Transverse colon (tissue), 4 donors: Measurements from ENCODE around the gene ANP32E. TPM values are rescaled to one million over a fixed set of nuclear protein-coding genes. Genes with fewer than 3 reads are reported as not detected.

Experiments used
- DNase-seq: peaks from one replicate; pipeline ENCODE4 v3.0.0-alpha.2; 2019
- H3K27ac ChIP-seq, 4 donors: fragments of 200-600 bp; sonication (generic); 2 replicates each; pipeline ENCODE4 v1.5.1; 2016 to 2018; ENCODE audit warnings: inconsistent platforms in 4 of 4
- H3K27me3 ChIP-seq: fragments of 200-600 bp; sonication (generic); 2 replicates; pipeline ENCODE4 v1.5.1; 2017; ENCODE audit warnings: inconsistent platforms
- H3K36me3 ChIP-seq, 4 donors: fragments of 200-600 bp; sonication (generic); 2 replicates each; pipeline ENCODE4 v1.5.1; 2017 to 2019; ENCODE audit warnings: inconsistent platforms in 4 of 4
- H3K4me1 ChIP-seq, 4 donors: fragments of 200-600 bp; sonication (generic); 2 replicates each; pipeline ENCODE4 v1.5.1; 2017 to 2020; ENCODE audit warnings: inconsistent platforms in 4 of 4
- H3K4me3 ChIP-seq, 4 donors: fragments of 200-600 bp; sonication (generic); 1 replicate in 1 of 4; 2 replicates in 3 of 4; pipeline versions ENCODE4 v1.5.1 to v1.6.1; 2017 to 2019; ENCODE audit warnings: inconsistent platforms in 4 of 4
- H3K9me3 ChIP-seq, 2 donors: fragments of 200-600 bp; sonication (generic); 2 replicates each; pipeline ENCODE4 v1.5.1; 2017 to 2019; ENCODE audit warnings: inconsistent platforms in 2 of 2
- CTCF ChIP-seq, 5 experiments: fragments of 200-600 bp in 3 of 5; fragments of 450-650 bp in 2 of 5; sonication (generic) in 3 of 5; IDR thresholded peaks; 1 replicate in 2 of 5; 2 replicates in 3 of 5; pipeline ENCODE4 v1.5.1; 2016 to 2017; ENCODE audit warnings: antibody characterized with exemption in 5 of 5, inconsistent platforms in 3 of 5, mild to moderate bottlenecking in 2 of 5, moderate library complexity in 1 of 5
- EP300 ChIP-seq: sonication (generic); formaldehyde crosslinking; IDR thresholded peaks from one replicate; pipeline ENCODE4 v1.6.1; 2017; ENCODE audit warnings: antibody characterized with exemption, low read depth
- POLR2A ChIP-seq: fragments of 450-650 bp; IDR thresholded peaks from one replicate; pipeline ENCODE4 v1.6.1; 2016; ENCODE audit warnings: antibody characterized with exemption, mild to moderate bottlenecking, moderate library complexity
- POLR2AphosphoS5 ChIP-seq, 3 donors: sonication (generic); formaldehyde crosslinking; IDR thresholded peaks; one replicate each; pipeline ENCODE4 v1.6.1; 2016; ENCODE audit warnings: antibody characterized with exemption in 3 of 3
- WGBS, 2 donors: methylation state at CpG; one replicate each; pipeline ENCODE4 v1.1.5; 2018; ENCODE audit warnings: low coverage in 1 of 2; 5-methylcytosine and 5-hydroxymethylcytosine counted together
- in situ Hi-C, 4 donors: fragments of 200-750 bp; cut with MboI; loops; one replicate each; pipeline versions ENCODE4 v1.15.0 to v1.15.1; 2017; ENCODE audit warnings: low sequenced_read_pairs in 3 of 4, low pct_ligation_motif_present in 1 of 4, low pct_unique_long_range_greater_than_20kb in 1 of 4
- intact Hi-C: fragments of 100-400 bp; cut with DNase I; formaldehyde crosslinking; loops from one replicate; pipeline ENCODE4 v1.15.1; 2023; ENCODE audit warnings: low total_unique reads
- total RNA-seq, 4 donors: library from RNA; depleted of rRNA; stranded (reverse); fragments of >200 nt; gene quantifications; one replicate each; pipeline ENCODE4 v1.1.0, GENCODE V29; 2016

Gene ANP32E
- total RNA-seq, 4 donors from 2014 or later = 6.6 to 20.8 (median 10.8) TPM

- H3K27me3 ChIP-seq = no peaks in the 10 kb centered on the region
- in situ Hi-C loops (no loop called here), intact Hi-C loops (no loop called here)
- H3K9me3 ChIP-seq = no peaks in the 10 kb centered on the region
- DNase-seq = peak; percentile 78
- 2 to 9% methylated on average over 11 to 15 of the region's 15 CpGs for WGBS, 2 donors
- H3K27ac ChIP-seq = peak overlapping the region; percentile 82 to 91 (median 90)
- H3K4me1 ChIP-seq = peaks cover 15 to 41% (median 24%) of the 10 kb centered on the region in 4 donors
- no peaks in the 10 kb centered on the region for H3K36me3 ChIP-seq
- TF ChIP-seq CTCF (IDR thresholded peaks at IDR 0.05) = peak; percentile 71 to 86 (median 73)
- no peak for TF ChIP-seq POLR2AphosphoS5 (IDR thresholded peaks at IDR 0.05)
- TF ChIP-seq EP300 = no peak
- TF ChIP-seq POLR2A = no peak
- peak overlapping the region; percentile 22 to 60 (median 30) for H3K4me3 ChIP-seq
Observed at GRCh38 chr1:150281221-150281757, 45.4 kb upstream of the ANP32E start.

GRCh38 chr1:150280138-150280707 is 44.3 kb upstream of the ANP32E start:
- 55 to 68% methylated on average over 3 to 6 of the region's 6 CpGs for WGBS, 2 donors
- peak overlapping the region; percentile 82 to 91 (median 90) for H3K27ac ChIP-seq
- TF ChIP-seq POLR2AphosphoS5 (IDR thresholded peaks at IDR 0.05) (peak in 1 of 3 donors; percentile 17), CTCF (IDR thresholded peaks at IDR 0.05) (peak in 2 of 5 experiments; percentile 20 to 29), POLR2A (peak; percentile 25), EP300 (no peak)
- H3K4me3 ChIP-seq = no peak overlapping the region
- H3K36me3 ChIP-seq = no peaks in the 10 kb centered on the region
- DNase-seq = peak; percentile 77
- no peaks in the 10 kb centered on the region for H3K27me3 ChIP-seq
- in situ Hi-C loops (no loop called here), intact Hi-C loops (no loop called here)
- H3K4me1 ChIP-seq = peaks cover 15 to 41% (median 24%) of the 10 kb centered on the region in 4 donors
- no peaks in the 10 kb centered on the region for H3K9me3 ChIP-seq

GRCh38 chr1:150273311-150273710 is 37.4 kb upstream of the ANP32E start:
- no peaks in the 10 kb centered on the region for H3K9me3 ChIP-seq
- peaks cover 0 to 24% (median 7%) of the 10 kb centered on the region in 4 donors for H3K4me1 ChIP-seq
- TF ChIP-seq POLR2A = no peak
- no peak for TF ChIP-seq POLR2AphosphoS5 (IDR thresholded peaks at IDR 0.05)
- TF ChIP-seq CTCF (IDR thresholded peaks at IDR 0.05) = no peak
- no peak for TF ChIP-seq EP300
- no peak overlapping the region for H3K4me3 ChIP-seq
- DNase-seq = no peak
- WGBS, 2 donors = 60 to 63% methylated on average over 1 of the region's 1 CpG
- H3K27ac ChIP-seq = peak overlapping the region; percentile 51 to 61 (median 58)
- H3K36me3 ChIP-seq = no peaks in the 10 kb centered on the region
- H3K27me3 ChIP-seq = no peaks in the 10 kb centered on the region
- in situ Hi-C loops (no loop called here), intact Hi-C loops (no loop called here)

GRCh38 chr1:150271291-150271959 is 35.5 kb upstream of the ANP32E start:
- H3K27me3 ChIP-seq = no peaks in the 10 kb centered on the region
- no peaks in the 10 kb centered on the region for H3K9me3 ChIP-seq
- H3K36me3 ChIP-seq = peaks cover 0 to 3% (median 2%) of the 10 kb centered on the region in 4 donors
- peaks cover 9 to 36% (median 19%) of the 10 kb centered on the region in 4 donors for H3K4me1 ChIP-seq
- in situ Hi-C loops = no loop called here
- DNase-seq = no peak
- WGBS, 2 donors = 71 to 97% methylated on average over 2 to 7 of the region's 7 CpGs
- intact Hi-C loops = no loop called here
- TF ChIP-seq POLR2AphosphoS5 (IDR thresholded peaks at IDR 0.05) = no peak
- no peak for TF ChIP-seq EP300
- no peak for TF ChIP-seq CTCF (IDR thresholded peaks at IDR 0.05)
- no peak for TF ChIP-seq POLR2A
- H3K27ac ChIP-seq = peak overlapping the region; percentile 51 to 61 (median 58)
- no peak overlapping the region for H3K4me3 ChIP-seq
